NCI-H526 treated with DMSO at 0.1 percent for 48 hours (cell line): Measurements from ENCODE around the gene IDS.
"Not testable (repeated sequence)": the region's sequence is repeated elsewhere in the genome, so short reads cannot be mapped to it uniquely, and the experiment has no call there.

ENCODE experiments used
- DNase-seq: peaks from one replicate; lab custom pipeline; 2025; lab: John Stamatoyannopoulos, UW

IDS gene, protein sequence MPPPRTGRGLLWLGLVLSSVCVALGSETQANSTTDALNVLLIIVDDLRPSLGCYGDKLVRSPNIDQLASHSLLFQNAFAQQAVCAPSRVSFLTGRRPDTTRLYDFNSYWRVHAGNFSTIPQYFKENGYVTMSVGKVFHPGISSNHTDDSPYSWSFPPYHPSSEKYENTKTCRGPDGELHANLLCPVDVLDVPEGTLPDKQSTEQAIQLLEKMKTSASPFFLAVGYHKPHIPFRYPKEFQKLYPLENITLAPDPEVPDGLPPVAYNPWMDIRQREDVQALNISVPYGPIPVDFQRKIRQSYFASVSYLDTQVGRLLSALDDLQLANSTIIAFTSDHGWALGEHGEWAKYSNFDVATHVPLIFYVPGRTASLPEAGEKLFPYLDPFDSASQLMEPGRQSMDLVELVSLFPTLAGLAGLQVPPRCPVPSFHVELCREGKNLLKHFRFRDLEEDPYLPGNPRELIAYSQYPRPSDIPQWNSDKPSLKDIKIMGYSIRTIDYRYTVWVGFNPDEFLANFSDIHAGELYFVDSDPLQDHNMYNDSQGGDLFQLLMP

GRCh38 chrX:149504915-149505651, at the start of gene IDS:
Gene IDS (minus strand): TSS chrX:149505306. CDS start chrX:149505137, 169 bp downstream.
- peak; percentile 58 for DNase-seq

DNA sequence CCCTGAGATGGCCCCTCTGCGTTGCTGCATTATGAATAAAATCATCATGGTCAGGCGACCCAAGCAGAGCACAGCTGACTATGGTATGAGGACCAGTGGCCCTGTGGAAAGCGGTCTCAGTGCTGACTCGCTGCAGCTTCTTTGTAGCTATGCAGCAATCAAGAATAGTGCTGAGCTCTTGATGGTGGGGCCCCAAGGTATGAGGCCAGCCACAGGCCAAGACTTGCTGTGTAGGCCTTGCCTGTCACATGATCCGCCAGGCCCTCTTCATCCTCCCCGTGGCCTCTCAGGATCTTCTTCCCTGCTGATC, 46.8 kb upstream of the IDS start:
- DNase-seq: not testable (repeated sequence)

DNA sequence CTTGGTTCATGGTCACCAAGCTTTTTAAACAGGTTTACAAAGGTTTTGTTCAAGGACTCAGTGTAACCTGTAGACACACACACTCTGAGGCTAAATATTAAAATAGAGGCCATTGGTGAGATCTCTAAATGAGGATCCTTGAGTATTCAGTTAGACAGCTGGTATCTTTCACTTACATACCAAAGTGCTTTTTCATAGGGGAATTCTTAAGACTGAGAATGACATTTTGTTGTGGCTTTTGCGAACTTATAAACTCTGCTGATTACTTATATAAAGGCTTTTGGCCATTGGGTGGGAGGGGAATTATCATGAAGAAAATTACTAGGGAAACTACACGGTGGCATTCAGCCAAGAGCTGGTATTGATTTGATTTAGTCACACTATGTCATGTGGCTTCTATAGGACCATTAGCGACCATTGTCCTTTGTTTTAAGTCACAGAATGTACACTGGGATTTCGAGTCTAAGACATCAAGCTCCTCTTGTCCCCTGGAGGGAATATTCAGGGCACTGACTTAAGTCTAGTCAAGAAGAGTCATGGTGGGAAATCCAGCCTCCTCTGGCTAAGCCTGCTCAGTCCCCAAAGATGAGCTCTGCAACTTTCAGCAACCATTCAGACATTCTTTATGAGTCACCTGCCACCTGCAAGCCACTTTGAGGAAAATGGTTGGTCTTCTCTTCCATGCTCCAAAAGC, 46.3 kb upstream of the IDS start:
- not testable (repeated sequence) for DNase-seq

GRCh38 chrX:149550454-149550853, 45.3 kb upstream of the IDS start:
- not testable (repeated sequence) for DNase-seq

- not testable (repeated sequence) for DNase-seq
Measured at GRCh38 chrX:149549701-149550100, 44.6 kb upstream of the IDS start, which contains the start of gene HSFX3. Gene HSFX3 (minus strand): TSS chrX:149549924. CDS start chrX:149549852, 72 bp downstream.

DNA sequence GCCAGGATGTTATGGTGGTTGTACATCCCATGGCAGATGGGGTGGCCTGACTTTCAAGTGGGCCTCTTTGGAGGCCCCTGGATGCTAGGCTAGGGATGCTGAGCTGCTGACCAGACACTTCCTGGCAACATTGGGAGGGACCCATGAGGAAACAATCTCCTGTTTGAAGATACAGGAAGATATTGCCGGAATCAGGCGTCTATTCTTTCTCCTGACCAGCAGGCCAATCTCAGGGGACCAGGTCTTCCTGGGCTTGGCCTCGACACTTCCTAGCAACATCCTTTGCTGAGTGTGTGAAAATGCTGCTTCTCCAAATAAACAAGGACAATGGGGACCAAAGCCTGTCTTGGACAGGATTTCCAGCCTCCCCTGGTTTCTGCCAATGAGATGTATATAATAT, 42.7 kb upstream of the IDS start:
- DNase-seq: not testable (repeated sequence)

DNA sequence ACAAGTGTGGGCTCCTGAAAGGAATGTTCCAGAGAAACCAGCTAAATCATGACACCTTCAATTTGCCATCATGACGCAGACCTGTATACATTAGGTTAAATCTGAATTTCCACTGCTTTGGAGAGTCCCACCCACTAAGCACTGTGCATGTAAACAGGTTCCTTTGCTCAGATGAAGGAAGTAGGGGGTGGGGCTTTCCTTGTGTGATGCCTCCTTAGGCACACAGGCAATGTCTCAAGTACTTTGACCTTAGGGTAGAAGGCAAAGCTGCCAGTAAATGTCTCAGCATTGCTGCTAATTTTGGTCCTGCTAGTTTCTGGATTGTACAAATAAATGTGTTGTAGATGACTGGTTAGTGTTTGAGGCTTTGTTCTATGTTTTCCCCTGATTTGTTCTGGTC, 41.9 kb upstream of the IDS start:
- not testable (repeated sequence) for DNase-seq

DNA sequence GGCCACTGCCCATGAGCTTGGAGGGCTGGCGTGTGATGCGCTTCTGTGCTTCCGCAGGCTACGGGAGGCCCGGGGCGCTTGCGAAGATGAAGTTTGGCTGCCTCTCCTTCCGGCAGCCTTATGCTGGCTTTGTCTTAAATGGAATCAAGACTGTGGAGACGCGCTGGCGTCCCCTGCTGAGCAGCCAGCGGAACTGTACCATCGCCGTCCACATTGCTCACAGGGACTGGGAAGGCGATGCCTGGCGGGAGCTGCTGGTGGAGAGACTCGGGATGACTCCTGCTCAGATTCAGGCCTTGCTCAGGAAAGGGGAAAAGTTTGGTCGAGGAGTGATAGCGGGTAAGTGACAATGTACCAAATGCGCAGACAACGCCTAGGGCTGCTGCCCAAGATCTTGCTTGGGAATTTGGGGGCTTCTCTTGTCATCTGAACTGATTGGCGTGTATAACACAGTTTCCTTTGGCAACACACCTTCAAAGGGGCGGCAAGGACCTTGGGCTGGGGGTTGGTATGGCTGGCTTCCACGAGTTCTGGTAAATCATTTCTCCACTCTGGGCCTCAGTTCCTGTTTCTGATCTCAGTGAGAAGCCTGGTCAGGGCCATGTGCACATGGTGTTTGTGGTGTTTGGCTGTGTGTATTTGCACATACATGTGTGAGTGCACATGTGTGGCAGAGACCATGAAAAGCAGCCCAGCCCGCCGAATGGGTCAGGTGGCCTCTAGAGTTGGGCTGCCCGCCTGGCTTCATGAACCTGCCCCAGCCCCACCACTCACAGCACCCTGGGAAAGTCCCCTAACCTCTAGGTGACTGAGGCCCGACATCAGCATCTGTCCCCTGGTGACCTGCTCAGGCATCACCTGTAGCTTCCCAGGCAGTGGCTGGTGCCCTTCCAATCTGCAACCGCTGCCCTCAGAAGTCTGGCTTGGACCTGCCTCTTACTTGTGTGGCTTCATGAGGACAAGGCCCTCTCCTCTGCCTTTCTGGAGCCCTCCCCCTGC, 40.7 kb upstream of the IDS start:
- DNase-seq: not testable (repeated sequence)

GRCh38 chrX:149541521-149542047, 36.5 kb upstream of the IDS start:
- no peak for DNase-seq

DNA sequence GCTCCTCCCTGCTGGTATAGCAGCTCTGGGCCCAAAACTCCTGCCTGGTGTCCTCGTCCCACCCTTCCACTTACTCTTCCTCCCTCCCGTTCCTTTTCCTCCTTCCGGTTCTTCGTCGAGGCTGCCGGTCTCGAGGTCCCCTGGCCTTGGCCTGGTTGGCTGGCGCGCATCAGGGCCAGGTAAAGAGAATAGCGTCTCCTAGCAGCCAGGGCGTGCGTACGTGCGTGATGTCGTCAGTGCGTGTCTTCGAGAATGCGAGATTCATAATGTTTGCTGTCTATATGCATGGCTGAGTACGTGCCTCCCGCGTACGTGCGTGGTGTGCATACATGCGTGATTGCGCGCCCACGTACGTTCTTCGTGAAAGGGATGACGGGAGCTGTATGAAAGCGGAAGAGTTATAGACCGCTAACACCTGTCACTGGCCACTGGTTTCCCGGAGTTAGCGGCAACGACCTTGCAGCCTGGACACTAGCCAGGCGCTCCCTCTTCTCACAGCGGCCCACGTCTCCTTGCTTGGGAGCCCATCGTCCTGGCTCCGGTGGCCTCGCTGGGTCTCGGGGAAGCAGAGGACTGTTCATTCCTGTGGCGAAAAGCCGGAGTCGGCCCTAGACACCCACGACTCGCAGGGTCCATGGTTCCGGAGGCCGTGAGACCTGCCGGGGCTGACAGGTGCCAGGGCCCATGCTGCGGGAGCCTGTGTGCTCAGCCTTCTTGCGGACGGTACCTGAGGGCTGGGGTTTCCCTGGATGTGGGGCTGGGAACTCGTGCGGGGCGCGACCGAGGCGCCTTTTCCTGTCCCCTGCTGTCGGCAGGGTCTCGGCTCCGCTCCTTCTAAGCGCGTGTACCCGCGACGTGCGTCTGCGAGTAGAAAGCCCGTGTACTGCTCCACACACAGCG, 35.8 kb upstream of the IDS start, which contains the start of gene EOLA1:
Gene EOLA1 (plus strand): TSS at position 392 of the 900 bp plus-strand sequence. CDS start 4,619 bp downstream, outside the sequence.
- DNase-seq: peak; percentile 89

DNA sequence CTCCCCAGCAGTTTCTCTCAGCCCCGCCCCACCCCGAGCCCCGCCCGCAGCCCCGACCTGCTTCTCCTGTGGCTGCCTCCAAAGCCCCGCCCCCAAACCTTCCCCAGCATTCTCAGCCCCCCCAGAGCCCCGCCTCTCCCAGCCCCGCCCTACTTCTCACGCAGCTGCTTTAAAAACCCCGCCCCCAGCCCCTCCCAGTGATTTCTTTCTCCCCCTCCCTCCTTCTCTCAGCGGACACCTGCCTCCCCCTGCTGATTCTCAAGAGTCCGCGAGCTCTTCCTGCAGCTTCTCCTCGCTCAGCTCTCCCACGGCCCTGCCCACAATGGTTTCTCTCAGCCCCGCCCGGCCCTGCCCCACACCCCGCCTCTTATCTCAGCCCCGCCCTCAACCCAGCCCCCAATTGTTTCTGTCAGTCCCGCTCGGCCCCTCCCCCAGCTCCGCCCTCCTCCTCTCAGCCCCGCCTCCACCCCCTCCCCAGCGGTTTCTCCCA, 35.1 kb upstream of the IDS start:
- peak; percentile 82 for DNase-seq

DNA sequence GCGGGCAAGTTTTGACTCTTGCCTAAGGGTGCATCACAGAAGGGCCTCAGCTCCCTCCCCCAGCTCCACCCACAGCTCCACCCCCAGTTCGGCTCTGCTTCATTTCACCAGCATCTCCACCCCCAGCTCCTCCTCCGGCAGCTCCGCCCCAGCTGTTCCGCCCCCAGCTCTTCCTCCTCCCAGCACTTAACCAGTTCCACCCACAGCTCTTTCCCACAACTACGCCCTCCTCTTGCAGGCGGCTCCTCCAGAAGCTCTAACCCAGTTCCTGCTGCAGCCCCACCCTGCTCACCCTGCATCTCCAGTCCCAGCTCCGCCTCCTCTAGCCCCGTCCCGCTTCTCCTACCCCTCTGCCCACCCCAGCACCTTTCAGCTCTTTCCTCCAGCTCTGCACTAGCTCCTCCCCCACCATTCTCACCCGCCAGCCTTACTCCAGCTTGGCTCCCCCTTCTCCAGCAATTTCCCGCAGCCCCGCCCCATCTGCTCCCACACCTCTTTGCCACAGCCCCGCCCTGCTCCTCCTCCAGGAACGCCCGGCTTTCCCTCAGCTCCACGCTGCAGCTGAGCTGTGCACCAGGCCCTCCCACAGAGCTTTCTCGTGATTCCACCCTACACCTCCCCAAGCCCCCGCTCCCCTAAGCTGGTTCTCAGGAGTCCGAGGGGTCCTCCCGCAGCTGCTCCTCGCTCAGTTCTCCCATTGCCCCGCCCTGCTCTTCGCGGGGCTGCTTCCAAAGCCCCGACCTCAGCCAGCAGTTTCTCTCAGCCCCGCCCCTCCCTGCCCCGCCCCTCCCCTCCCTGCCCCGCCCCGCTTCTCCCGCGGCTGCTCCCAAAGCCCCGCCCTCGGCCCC, 34.4 kb upstream of the IDS start:
- DNase-seq: peak; percentile 92

- not testable (repeated sequence) for DNase-seq
Measured at GRCh38 chrX:149537474-149537873, 32.4 kb upstream of the IDS start.

GRCh38 chrX:149534926-149535602, 30.0 kb upstream of the IDS start:
- not testable (repeated sequence) for DNase-seq

GRCh38 chrX:149533999-149534398, 28.9 kb upstream of the IDS start:
- not testable (repeated sequence) for DNase-seq

DNA sequence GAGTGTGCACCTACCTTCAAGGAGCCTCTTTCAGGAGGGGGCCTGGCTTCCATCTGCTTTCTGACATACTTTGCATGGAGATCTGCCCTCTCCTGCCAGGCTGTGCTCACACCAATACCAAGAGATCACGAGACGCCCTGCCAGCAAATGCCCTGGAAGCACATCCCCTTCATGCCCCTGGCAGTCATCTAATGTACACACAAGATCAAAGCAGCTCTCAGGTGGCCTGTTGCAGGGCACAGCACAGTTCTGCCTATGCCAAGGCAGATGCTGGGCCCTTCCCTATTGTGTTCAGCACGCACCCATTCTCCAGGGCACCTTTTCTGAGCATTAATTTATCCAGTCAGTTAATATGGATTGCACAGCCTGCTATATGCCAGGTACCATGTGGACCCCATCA, 27.8 kb upstream of the IDS start:
- not testable (repeated sequence) for DNase-seq

DNA sequence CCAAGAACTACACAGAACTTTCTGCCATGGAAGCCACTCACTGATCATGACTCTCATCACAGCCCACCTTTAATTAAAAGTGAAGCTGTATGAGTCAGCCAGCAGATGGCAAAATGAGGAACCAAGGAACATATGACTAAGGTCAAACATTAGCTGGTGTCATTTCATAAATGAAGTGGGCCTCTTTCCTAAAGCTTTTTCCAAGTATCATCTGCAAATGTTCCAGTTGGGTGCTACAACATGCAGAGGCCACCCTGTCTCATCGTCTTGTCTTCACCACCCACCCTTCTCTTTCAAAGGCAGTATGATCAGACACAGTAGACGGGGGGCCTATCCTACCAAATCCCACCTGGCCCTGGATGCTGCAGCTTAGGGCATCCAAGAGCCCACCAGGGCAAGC, 26.5 kb upstream of the IDS start:
- no peak for DNase-seq

DNA sequence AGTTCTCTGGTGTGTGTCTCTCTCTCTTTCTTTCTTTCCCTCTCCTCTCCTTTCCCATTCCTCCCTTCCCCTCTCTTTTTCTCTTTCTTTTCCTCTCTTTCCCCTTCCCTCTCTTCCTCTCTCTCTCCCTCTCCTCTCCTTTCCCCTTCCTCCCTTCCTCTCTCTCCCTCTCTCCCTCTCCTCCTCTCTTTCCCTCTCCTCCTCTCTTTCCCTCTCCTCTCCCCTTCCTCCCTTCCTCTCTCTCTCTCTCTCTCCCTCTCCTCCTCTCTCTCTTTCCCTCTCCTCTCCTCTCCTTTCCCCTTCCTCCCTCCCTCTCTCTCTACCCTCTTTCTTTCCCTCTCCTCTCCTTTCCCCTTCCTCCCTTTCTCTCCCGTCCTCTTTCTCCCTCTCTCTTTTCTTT, 23.3 kb upstream of the IDS start:
- DNase-seq: no peak
